ENCODE measurements around the gene ADGRG6. TPM values are rescaled to one million over a fixed set of nuclear protein-coding genes. Genes with fewer than 3 reads are reported as not detected.
A peak's percentile ranks its signal among the peaks of the same experiment; 100 is the strongest.

Gene ADGRG6
- total RNA-seq, 1 experiment from 2014 or later: 5.3 TPM

DNA sequence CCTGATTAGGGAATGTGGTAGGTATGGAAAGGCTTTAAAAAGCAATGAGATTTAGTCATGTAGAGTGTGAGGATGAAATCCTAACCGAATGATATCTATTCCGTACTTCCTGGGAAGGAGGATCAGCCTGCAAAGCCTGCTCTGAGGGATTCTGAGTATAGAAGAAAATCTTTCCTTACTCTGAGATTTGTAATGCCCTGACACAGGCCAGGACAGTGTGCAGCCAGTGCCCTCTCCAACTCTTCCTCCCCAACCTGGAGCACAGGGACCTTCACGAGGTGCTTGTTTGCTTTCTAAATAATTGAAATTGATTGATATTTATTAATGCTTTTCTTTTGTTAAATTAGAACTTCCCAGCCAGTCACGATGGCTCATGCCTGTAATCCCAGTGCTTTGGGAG lies 131.6 kb downstream of the ADGRG6 start:
- H3K36me3 Mint-ChIP-seq: peaks cover 5% of the 10 kb centered on the region
- H3K4me3 Mint-ChIP-seq: no peak overlapping the region
- ATAC-seq: no peak
- H3K9me3 Mint-ChIP-seq: peaks cover 5% of the 10 kb centered on the region
- POLR2A ChIA-PET: no interaction called here
- no peaks in the 10 kb centered on the region; the same call in 1 of the 2 replicates for H3K27me3 Mint-ChIP-seq (ENCODE audit: low read depth)
- H3K27ac Mint-ChIP-seq: no peak overlapping the region
- CTCF ChIA-PET: interaction anchor here (1.1 kb wide), 1 partner anchor 41 kb away, joined by 3 read pairs; no protein-coding TSS in a partner anchor
- TF ChIP-seq NR2C2 (CRISPR knock-in tag; IDR thresholded peaks at IDR 0.05) (no peak), NFATC4 (CRISPR knock-in tag; IDR thresholded peaks at IDR 0.05) (no peak), ZNF317 (CRISPR knock-in tag; IDR thresholded peaks at IDR 0.05; ENCODE audit: borderline replicate concordance, low read depth) (no peak), CREM (CRISPR knock-in tag; IDR thresholded peaks at IDR 0.05) (no peak), OVOL2 (CRISPR knock-in tag; IDR thresholded peaks at IDR 0.05; ENCODE audit: borderline replicate concordance) (no peak)
- TF ChIP-seq, protein P1, sequence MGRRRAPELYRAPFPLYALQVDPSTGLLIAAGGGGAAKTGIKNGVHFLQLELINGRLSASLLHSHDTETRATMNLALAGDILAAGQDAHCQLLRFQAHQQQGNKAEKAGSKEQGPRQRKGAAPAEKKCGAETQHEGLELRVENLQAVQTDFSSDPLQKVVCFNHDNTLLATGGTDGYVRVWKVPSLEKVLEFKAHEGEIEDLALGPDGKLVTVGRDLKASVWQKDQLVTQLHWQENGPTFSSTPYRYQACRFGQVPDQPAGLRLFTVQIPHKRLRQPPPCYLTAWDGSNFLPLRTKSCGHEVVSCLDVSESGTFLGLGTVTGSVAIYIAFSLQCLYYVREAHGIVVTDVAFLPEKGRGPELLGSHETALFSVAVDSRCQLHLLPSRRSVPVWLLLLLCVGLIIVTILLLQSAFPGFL (CRISPR knock-in tag; IDR thresholded peaks at IDR 0.05; ENCODE audit: borderline replicate concordance): no peak
- TF ChIP-seq, protein P2, sequence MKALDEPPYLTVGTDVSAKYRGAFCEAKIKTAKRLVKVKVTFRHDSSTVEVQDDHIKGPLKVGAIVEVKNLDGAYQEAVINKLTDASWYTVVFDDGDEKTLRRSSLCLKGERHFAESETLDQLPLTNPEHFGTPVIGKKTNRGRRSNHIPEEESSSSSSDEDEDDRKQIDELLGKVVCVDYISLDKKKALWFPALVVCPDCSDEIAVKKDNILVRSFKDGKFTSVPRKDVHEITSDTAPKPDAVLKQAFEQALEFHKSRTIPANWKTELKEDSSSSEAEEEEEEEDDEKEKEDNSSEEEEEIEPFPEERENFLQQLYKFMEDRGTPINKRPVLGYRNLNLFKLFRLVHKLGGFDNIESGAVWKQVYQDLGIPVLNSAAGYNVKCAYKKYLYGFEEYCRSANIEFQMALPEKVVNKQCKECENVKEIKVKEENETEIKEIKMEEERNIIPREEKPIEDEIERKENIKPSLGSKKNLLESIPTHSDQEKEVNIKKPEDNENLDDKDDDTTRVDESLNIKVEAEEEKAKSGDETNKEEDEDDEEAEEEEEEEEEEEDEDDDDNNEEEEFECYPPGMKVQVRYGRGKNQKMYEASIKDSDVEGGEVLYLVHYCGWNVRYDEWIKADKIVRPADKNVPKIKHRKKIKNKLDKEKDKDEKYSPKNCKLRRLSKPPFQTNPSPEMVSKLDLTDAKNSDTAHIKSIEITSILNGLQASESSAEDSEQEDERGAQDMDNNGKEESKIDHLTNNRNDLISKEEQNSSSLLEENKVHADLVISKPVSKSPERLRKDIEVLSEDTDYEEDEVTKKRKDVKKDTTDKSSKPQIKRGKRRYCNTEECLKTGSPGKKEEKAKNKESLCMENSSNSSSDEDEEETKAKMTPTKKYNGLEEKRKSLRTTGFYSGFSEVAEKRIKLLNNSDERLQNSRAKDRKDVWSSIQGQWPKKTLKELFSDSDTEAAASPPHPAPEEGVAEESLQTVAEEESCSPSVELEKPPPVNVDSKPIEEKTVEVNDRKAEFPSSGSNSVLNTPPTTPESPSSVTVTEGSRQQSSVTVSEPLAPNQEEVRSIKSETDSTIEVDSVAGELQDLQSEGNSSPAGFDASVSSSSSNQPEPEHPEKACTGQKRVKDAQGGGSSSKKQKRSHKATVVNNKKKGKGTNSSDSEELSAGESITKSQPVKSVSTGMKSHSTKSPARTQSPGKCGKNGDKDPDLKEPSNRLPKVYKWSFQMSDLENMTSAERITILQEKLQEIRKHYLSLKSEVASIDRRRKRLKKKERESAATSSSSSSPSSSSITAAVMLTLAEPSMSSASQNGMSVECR (CRISPR knock-in tag; IDR thresholded peaks at IDR 0.05; ENCODE audit: borderline replicate concordance): no peak
- TF ChIP-seq, protein P3, sequence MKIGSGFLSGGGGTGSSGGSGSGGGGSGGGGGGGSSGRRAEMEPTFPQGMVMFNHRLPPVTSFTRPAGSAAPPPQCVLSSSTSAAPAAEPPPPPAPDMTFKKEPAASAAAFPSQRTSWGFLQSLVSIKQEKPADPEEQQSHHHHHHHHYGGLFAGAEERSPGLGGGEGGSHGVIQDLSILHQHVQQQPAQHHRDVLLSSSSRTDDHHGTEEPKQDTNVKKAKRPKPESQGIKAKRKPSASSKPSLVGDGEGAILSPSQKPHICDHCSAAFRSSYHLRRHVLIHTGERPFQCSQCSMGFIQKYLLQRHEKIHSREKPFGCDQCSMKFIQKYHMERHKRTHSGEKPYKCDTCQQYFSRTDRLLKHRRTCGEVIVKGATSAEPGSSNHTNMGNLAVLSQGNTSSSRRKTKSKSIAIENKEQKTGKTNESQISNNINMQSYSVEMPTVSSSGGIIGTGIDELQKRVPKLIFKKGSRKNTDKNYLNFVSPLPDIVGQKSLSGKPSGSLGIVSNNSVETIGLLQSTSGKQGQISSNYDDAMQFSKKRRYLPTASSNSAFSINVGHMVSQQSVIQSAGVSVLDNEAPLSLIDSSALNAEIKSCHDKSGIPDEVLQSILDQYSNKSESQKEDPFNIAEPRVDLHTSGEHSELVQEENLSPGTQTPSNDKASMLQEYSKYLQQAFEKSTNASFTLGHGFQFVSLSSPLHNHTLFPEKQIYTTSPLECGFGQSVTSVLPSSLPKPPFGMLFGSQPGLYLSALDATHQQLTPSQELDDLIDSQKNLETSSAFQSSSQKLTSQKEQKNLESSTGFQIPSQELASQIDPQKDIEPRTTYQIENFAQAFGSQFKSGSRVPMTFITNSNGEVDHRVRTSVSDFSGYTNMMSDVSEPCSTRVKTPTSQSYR (CRISPR knock-in tag; IDR thresholded peaks at IDR 0.05): no peak
- peaks cover 4% of the 10 kb centered on the region; the same call in 1 of the 2 replicates for H3K4me1 Mint-ChIP-seq
- no peak for DNase-seq (ENCODE audit: low spot score)

DNA sequence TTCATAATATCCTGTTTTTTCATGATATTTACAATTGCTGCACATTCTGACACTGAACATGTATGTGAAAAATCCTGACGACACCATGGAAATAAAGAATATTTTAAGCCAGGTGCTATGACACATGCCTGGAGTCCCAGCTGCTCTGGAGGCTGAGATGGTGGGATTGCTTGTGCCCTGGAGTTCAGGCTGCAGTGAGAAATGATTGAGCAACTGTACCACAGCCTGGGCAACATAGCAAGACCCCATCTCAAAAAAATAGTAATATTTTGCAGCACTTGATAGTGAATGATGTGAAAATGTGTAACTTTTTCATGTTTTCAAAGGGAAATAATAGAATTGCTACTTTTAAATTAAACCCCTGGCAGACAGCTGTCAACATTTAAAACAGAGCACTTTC lies 137.1 kb downstream of the ADGRG6 start:
- H3K9me3 Mint-ChIP-seq: no peaks in the 10 kb centered on the region
- no peaks in the 10 kb centered on the region for H3K27me3 Mint-ChIP-seq (ENCODE audit: low read depth)
- ChIA-PET CTCF (no interaction called here), POLR2A (no interaction called here)
- H3K27ac Mint-ChIP-seq: no peak overlapping the region
- H3K36me3 Mint-ChIP-seq: no peaks in the 10 kb centered on the region
- H3K4me3 Mint-ChIP-seq: no peak overlapping the region
- ATAC-seq (no peak), DNase-seq (ENCODE audit: low spot score) (no peak)
- peaks cover 24% of the 10 kb centered on the region for H3K4me1 Mint-ChIP-seq
- TF ChIP-seq, protein P3 (CRISPR knock-in tag; IDR thresholded peaks at IDR 0.05): no peak
- no peak for TF ChIP-seq MXD4 (CRISPR knock-in tag; IDR thresholded peaks at IDR 0.05; ENCODE audit: borderline replicate concordance)
- TF ChIP-seq ELF4 (CRISPR knock-in tag; IDR thresholded peaks at IDR 0.05; ENCODE audit: low read depth): no peak
- no peak for TF ChIP-seq CBFB (CRISPR knock-in tag; IDR thresholded peaks at IDR 0.05; ENCODE audit: low read depth)
- peak; percentile 87 for TF ChIP-seq ZNF121 (CRISPR knock-in tag; IDR thresholded peaks at IDR 0.05)
- no peak for TF ChIP-seq EMX1 (CRISPR knock-in tag; IDR thresholded peaks at IDR 0.05)
